HL-60 (cell line): ENCODE measurements around the gene EXOSC5.

Experiments
- GABPA ChIP-seq: IDR thresholded peaks from 2 replicates; pipeline ENCODE4 v1.6.1; 2012; ENCODE audit warnings: low read depth
- POLR2AphosphoS5 ChIP-seq: IDR thresholded peaks from 2 replicates; pipeline ENCODE4 v1.6.1; 2012; ENCODE audit warnings: low read depth
- SPI1 ChIP-seq: IDR thresholded peaks from 2 replicates; pipeline ENCODE4 v1.6.1; 2012; ENCODE audit warnings: low read depth, mild to moderate bottlenecking, borderline replicate concordance
- TF ChIP-seq, protein P1 (sequence below): IDR thresholded peaks from one replicate; pipeline ENCODE4 v1.5.1; 2011; ENCODE audit warnings: low read length, control low read depth, inconsistent platforms; ENCODE audit not compliant: insufficient read depth
- TF ChIP-seq, protein P2 (sequence below): IDR thresholded peaks from 2 replicates; pipeline ENCODE4 v1.6.1; 2012; ENCODE audit warnings: low read depth; ENCODE audit not compliant: insufficient replicate concordance

GRCh38 chr19:41411968-41412265, 14.8 kb upstream of the EXOSC5 start:
- TF ChIP-seq, protein P1, sequence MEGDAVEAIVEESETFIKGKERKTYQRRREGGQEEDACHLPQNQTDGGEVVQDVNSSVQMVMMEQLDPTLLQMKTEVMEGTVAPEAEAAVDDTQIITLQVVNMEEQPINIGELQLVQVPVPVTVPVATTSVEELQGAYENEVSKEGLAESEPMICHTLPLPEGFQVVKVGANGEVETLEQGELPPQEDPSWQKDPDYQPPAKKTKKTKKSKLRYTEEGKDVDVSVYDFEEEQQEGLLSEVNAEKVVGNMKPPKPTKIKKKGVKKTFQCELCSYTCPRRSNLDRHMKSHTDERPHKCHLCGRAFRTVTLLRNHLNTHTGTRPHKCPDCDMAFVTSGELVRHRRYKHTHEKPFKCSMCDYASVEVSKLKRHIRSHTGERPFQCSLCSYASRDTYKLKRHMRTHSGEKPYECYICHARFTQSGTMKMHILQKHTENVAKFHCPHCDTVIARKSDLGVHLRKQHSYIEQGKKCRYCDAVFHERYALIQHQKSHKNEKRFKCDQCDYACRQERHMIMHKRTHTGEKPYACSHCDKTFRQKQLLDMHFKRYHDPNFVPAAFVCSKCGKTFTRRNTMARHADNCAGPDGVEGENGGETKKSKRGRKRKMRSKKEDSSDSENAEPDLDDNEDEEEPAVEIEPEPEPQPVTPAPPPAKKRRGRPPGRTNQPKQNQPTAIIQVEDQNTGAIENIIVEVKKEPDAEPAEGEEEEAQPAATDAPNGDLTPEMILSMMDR, result no peak
- TF ChIP-seq SPI1 (no peak), GABPA (no peak), POLR2AphosphoS5 (no peak)
- TF ChIP-seq, protein P2, sequence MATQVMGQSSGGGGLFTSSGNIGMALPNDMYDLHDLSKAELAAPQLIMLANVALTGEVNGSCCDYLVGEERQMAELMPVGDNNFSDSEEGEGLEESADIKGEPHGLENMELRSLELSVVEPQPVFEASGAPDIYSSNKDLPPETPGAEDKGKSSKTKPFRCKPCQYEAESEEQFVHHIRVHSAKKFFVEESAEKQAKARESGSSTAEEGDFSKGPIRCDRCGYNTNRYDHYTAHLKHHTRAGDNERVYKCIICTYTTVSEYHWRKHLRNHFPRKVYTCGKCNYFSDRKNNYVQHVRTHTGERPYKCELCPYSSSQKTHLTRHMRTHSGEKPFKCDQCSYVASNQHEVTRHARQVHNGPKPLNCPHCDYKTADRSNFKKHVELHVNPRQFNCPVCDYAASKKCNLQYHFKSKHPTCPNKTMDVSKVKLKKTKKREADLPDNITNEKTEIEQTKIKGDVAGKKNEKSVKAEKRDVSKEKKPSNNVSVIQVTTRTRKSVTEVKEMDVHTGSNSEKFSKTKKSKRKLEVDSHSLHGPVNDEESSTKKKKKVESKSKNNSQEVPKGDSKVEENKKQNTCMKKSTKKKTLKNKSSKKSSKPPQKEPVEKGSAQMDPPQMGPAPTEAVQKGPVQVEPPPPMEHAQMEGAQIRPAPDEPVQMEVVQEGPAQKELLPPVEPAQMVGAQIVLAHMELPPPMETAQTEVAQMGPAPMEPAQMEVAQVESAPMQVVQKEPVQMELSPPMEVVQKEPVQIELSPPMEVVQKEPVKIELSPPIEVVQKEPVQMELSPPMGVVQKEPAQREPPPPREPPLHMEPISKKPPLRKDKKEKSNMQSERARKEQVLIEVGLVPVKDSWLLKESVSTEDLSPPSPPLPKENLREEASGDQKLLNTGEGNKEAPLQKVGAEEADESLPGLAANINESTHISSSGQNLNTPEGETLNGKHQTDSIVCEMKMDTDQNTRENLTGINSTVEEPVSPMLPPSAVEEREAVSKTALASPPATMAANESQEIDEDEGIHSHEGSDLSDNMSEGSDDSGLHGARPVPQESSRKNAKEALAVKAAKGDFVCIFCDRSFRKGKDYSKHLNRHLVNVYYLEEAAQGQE, result no peak
